CD4-positive, alpha-beta T cell treated with Interferon gamma for 1 hour (primary cell): ENCODE results near the gene TSPOAP1.

Source experiments
- DNase-seq: peaks from one replicate; pipeline ENCODE4 v3.0.0-alpha.2; 2020

The TSPOAP1 gene

DNA sequence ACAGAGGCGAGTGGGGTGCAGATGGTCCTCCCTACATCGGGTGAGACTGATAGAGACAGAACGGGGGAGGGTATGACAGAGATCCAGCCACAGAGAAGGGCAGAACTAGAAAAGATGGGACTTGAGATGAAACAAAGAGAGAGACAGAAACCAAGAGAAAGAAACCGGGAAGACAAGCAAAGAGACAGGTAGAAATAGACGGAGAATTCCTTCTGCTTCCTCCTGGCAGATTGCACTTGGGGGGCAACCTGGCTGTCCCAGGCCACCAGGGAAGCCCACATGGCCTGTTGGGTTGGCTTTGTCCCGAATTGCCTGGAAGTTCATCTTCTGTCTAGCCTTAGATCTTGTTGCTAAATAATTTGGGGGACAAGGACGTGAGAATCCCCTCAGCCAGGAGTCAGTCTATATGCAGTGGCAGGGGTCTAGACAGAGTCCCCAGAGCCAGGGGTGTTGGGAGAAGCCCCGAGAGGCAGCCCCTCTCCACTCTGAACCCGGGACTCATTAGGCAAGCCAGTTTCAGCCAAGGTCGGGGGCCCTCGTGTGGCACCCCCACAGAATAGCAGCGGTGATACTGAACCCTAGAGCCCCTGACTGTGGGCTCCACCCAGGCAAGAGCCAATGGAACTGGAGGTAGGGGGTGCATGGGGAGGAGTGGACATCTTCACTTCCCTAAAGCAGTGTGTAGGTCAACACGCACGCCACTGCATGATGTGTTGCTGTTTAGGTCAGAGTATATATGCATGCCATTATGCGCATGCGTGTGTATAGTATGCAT, 627 bp upstream of the TSPOAP1 start:
- DNase-seq, result peak; percentile 88

- DNase-seq, result no peak
Observed at GRCh38 chr17:58327363-58328194, 1.0 kb downstream of the TSPOAP1 start.

- DNase-seq, result no peak
Observed at GRCh38 chr17:58326609-58327362, 1.8 kb downstream of the TSPOAP1 start.

DNA sequence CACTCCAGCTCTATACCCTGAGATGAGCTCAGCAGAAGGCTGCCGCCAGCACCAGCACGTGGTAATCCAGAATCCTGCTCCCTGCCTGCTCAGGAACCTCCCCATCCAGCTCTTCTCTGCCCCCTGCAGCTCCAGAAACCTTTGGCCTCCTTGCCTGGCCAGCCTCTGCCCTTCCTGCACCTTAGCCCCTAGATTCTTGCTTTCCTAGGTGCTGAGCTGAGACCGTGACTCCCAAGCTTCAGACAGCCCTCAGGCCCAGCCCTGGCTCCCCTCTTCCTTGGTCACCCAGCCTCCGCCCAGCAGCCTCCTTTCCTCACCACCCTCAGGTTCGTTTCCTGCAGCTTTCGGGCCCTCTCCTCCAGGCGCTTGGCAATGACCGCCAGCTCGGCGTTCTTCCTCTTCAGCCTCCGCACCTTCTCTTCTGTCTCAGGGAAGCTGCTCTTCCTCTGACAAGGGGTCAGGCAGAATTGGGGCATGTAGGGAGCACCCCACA, 2.6 kb downstream of the TSPOAP1 start:
- DNase-seq, result no peak

GRCh38 chr17:58325289-58325726, 3.3 kb downstream of the TSPOAP1 start:
- no peak for DNase-seq

DNA sequence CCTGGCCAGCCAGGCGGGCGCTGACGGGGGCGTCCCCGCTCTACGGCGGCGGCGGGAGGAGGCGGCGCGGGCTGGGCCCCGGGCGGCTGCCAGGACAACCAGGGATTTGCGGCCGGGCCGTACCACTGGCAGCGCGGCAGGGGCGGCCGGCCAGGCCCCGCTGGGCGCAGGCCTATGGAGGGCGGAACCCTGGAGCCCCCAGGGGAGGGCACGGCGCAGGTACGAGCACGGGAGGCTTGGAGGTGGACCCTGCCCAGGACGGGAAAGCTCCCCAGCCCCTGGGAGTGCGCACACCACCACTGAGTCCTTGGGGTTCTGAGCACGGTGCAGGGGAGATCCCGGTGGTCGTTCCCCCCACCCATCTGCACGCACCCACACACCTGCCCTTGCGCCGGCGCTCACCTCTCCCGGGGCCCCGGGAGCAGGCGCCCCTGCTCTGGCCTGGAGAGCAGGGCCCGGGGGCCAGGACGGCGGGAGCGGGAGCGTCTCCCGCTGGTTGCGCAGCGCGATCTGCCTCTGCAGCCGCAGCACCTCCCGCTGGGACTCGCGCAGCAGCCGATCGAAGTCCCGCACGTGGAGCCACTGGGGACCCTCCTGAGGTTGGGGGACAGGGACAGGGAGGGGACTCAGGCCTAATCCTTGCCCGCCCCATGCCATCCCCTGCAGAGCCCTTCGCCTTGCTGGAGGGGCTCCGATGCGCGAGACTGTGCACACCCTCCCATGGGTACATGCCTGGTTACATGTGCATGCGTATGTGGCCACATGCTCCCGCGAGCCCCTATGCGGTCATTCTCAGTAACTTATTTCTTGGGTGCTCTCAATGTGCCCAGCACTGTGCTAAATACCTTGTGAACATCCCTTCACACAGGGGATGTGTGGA, 3.9 kb downstream of the TSPOAP1 start:
- DNase-seq, result no peak

- no peak for DNase-seq
Observed at GRCh38 chr17:58324056-58324408, 4.6 kb downstream of the TSPOAP1 start.

DNA sequence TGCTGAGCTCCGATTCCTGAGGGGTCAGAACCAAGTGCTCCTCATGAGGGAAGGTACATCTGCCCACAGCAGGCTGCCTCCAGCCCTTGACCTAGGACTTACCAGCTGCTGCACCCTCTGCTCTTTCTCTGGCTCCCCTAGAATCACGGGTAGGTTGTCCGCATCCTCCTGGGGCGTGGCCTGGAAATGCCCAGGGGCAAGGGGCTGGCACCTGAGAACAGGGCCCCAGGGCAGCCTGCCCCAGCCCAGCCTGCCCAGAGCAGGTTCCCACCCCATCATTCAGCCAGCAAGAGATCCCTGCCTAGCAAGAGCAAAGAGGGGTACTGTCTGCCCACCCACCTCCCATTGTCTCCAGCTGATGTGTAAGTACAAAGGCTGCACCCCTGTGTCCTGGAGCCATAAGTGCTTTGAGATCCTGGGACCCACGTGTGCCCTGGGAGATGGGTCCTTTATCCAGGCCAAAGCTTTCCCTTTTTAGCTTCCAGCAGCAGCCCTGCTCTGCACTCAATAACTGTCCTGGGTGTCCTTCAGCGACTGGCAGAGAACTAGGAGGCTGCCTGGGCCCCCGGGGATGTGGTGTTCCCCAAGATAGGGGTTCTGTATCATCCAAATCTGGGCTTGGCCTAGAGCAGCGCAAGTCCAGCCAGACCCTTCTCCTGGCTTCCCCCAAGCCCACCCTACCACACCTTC, 5.1 kb downstream of the TSPOAP1 start:
- no peak for DNase-seq

GRCh38 chr17:58322581-58323185, 5.9 kb downstream of the TSPOAP1 start:
- DNase-seq, result no peak

DNA sequence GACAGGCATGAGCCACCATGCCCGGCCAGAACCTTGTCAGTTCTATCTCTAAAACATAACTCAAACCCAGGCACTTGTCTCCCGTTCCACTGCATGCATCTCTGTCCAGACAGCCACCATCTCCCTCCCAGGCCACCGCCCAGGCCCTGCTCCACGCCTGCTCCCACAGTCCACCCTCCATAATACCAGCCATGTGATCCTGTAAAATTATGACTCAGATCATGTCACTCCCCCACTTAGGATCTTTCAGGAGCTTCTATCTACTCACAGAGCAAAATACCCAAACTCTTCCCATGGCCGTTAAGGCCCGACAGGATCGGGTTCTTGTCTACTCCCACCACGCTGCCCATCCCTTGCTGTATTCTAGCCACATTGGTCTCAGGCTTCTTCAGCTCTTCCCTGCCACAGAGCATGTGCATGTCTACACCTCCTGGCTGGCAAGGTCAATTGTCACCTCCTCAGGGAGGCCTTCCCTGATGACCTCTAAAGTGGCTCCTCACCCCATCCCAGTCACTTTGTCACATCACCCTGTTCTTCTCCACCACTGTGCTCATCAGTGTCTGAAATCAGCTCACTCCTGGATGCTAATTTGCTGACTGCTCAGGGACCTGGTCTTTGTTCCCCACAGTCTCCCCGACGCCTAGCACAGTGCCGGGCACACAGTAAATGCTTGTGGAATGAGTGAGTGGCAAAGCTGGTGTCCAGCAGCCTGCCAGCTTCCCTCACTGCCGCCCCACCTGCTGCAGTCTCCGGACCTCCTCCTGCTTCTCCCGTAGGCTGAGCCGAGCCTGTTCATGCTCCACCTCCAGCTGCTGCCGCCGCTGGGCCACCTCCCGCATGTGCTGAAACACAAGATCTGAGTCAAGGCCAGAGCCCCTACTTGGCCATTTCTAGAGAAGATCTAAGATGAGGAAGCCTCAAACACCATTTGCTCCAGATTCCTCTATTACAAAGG, 6.7 kb downstream of the TSPOAP1 start:
- DNase-seq, result no peak

DNA sequence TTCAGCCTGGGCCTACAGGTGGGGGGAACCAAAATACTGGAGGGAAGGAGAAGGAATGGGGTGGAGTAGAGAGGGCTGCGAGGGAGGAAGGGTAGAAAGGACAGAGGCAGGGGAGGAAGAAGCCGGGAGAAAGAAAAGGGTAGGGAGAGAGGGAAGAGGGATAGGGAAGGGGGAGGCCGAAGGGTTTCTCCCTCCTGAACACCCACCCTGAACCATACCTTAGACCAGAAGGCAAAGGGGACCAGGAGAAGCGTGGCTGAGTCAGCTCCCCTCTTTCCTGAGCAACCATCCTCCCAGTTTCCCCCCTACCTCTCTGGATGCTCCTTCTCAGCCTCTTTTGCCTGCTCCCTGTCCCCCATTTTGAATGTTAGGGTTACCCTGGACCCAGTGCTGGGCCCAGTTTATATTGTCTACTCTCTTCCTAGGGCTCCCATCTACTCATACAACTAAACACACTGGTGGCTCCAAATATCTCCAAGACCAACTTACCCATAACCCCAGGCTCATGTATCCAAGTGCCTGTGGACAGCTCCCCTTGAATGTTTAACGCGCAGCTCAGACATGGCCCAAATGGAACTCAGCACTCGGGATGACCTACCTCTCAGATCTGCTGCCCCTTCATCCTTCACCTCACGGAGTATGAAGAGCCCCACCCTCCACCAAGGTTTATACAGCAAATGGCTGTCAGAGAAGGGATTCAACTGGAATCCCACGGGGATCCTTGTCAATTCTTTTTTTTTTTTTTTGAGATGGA, 7.8 kb downstream of the TSPOAP1 start:
- no peak for DNase-seq

- no peak for DNase-seq
Observed at GRCh38 chr17:58320163-58320558, 8.4 kb downstream of the TSPOAP1 start.

DNA sequence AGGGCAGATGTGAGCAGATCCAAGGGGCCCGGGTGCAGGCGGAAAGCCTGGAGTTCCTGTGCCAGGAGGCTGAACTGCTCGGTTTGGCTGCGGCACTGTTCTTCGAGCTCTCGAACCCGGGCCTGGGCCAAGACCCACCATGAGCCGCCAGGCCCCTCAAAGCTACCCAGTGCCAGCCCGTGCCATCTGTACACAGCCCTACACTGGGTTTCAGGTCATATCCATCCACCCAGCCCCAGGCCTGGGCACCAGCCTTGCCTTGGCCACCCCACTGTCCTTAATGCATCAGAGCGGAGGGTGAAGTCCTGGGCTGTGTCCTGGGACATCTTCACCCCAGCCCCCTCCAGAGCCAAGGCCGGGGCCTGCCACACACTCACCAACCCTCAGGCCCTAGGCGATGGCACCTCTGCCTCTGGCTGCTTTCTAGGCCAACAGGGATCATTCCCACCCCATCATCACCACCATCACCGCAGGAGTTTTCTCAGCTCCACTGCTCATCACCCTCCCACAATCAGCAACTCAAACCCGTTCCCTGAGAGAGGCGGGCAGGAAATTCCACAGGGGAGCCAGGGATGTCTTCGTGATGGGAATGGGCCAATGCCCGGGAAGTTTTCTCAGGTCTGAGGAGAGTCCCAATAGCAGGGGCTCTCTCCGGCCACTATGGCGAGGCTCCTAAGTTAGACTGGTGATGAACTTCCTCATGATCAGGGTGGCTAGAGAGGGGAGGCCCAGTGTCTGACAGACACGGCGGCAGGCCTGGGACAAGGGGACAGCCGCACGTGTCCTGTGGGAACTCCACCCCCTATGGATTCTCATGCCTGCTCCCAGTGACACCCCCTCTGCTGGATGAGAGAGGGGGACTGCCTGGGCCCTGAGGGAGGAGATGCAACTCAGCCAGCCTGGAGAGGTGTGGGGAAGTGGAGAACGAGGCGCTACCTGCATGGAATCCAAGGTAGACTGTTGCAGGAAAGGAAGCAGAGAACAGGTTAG, 9.1 kb downstream of the TSPOAP1 start:
- no peak for DNase-seq

GRCh38 chr17:58318627-58319172, 9.9 kb downstream of the TSPOAP1 start:
- DNase-seq, result no peak

DNA sequence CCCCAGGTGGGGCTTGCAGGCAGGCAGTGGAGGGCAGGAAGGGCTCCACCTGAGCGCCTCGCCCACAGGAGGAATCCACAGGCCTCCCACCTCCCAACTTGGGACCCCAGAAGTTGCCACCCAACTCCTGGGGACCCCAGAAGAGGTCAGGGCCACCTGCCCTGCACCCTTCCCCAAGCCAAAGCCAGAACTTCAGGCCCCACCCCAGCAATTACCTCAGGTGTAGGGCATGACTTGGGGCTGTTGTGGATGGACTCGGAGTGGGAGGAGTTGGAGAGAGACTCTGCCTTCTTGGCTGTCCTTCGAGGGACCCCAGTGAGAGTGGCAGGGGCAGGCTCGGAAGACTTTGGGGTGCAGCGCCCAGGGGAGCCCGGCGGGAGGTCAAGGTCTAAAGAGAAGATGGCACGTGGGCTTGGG, 10.5 kb downstream of the TSPOAP1 start:
- DNase-seq, result no peak

DNA sequence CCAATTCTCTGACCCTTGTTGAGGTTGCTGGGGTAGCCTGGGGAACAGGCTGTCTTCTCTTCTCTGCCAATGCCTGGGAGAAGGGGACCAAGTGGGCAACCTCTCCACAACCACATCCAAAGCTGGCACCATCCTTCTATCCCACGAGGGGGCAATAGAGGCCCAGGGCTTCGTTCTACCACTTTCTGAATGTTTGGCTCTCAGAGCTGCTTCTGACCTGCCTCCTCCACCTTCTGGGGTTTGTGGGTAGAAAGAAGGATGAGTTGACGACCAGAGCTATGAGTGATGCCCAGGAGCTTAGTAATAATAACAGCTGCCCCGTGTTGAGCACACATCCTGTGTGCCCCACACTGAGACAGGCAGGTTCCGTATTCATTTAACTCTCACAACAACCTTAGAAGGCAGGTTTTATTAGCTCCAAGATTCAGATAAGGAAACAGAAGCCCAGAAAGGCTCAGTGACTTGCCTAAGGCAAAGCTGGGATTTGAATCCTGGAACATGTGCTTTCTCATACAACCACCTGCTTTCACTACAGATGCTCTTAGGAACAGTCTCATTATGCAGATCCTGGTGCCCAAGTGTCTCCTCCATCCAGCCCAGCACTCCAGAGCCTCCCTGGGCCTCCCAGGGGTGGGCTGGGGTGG, 11.1 kb downstream of the TSPOAP1 start:
- DNase-seq, result peak; percentile 80
